NCI-H69 (cell line): ENCODE data around the gene PARP8.

Experiments used
- DNase-seq: peaks from one replicate; lab custom pipeline; 2025; lab: John Stamatoyannopoulos, UW

PARP8 gene

GRCh38 chr5:50846261-50846660, 179.8 kb downstream of the PARP8 start:
- DNase-seq, result no peak

DNA sequence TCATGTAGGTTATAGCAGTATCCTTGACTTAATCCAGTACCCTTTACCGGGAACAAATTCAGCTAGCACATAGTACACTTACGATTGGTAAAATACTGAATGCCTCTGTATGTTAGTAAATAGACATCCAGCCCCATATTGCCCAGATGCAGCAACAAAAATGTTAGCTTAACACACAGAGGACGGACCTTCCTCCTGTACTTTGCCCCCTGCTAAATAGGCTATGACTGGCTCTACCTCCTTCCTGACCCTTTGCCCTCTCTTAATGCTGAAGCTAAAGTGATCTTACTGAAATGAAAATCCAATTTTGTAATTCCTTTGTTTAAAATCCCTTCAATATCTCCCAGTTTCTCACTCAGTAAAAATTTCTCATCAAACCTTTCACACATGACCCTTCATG, 183.1 kb downstream of the PARP8 start:
- DNase-seq, result no peak

DNA sequence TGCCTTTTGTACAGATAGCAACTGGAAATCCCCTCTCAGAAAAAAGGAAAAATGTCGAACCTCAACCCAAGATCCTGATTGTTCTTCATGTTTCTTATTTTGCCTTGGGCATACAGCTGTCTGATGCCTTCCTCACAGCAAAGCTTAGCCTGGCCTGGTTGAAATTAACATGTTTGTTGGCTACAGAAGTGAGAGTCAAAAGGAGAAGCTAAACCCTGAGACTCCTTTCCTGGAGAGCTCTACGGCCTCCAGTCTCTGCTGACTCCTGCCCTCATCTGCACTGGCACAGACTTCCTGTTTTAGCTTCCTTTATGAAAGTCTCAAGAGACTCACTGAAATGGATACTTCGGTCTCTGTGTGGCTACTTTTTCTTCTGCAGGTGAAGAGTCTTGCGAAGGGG, 186.7 kb downstream of the PARP8 start:
- DNase-seq, result no peak

- DNase-seq, result no peak
These were observed 187.6 kb downstream of the PARP8 start for GRCh38 chr5:50854082-50854481.

- DNase-seq, result no peak
These were observed 188.6 kb downstream of the PARP8 start for GRCh38 chr5:50855001-50855400.

GRCh38 chr5:50856401-50857119, 190.1 kb downstream of the PARP8 start:
- DNase-seq, result no peak

GRCh38 chr5:50863534-50864170, 197.2 kb downstream of the PARP8 start:
- no peak for DNase-seq

DNA sequence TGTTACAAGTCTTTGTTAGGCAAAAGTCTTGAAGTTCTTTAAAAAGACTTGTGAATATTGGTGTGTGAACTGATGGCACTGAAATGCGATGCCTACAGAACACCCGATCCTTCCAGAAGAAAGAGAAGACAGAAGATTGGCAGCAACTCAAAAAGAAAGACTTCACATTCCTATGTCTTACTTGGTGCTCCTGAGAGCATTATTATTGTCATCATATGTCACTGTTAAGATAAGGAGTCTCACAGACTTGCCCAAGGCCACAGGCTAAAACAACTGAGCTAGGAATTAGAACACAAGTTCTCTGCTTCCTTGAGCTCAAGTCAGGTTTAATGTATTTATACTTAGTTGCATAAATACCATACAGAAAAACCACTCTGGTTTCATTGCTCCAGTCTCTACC, 198.0 kb downstream of the PARP8 start:
- no peak for DNase-seq

- DNase-seq, result no peak
These were observed 200.0 kb downstream of the PARP8 start for GRCh38 chr5:50866415-50866814.

GRCh38 chr5:50867140-50867539, 200.7 kb downstream of the PARP8 start:
- peak; percentile 16 for DNase-seq

- DNase-seq, result no peak
These were observed 207.3 kb downstream of the PARP8 start for GRCh38 chr5:50873595-50874277.

- no peak for DNase-seq
These were observed 208.0 kb downstream of the PARP8 start for GRCh38 chr5:50874306-50875001.

DNA sequence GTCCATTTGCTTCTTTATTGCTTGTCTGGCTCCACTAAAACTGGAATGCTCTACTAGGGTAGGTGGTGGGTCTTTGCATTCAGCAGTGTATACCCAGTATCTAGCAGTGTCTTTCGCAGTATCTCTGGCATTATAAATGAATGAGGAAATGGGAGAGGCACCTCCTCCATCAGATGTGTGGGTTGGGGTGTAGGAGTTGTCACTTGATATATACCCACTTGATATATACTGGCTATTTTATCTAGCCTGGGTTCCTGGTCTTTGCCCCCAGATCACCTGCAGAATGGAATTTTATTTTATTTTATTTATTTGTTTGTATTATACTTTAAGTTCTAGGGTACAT, 208.5 kb downstream of the PARP8 start:
- no peak for DNase-seq

DNA sequence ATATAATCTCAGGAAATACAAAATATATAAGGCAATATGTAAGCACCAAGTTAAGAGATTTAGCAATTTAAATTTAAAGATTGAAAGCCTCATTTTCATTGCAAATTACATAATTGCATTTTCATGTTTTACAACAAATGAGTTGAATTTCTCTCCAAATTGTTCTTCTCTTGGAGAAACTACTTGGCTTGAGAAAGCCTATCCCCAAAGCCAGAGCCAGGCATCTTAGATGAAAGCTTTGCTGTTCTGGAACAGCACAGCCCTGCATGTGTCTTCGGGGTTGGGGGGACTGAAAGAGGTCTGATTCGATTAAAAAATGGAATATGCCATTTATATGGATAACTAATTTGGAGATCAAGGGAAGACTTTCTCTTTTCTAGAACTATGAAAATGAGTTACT, 212.0 kb downstream of the PARP8 start:
- DNase-seq, result no peak

DNA sequence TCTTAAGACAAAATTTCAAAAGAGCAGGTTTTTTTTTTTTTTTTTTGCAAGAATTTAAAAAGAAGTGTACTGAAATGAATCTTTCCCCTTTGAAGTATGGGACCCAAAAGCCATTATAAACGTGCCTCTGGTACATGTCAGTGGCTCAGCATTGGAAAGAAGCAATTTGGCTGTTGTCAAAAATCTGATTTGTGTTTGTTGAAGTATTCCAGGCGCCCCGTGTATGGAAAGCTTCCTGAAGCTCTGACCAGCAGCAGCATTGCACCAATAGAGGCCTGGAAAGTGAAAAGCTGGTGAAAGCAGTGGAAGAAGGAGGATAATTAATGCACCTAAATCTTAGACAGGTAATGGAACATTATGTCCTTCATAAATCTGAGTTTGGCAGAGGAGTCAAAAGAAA, 215.0 kb downstream of the PARP8 start:
- DNase-seq, result no peak

GRCh38 chr5:50886657-50887345, 220.4 kb downstream of the PARP8 start:
- DNase-seq, result peak; percentile 43

DNA sequence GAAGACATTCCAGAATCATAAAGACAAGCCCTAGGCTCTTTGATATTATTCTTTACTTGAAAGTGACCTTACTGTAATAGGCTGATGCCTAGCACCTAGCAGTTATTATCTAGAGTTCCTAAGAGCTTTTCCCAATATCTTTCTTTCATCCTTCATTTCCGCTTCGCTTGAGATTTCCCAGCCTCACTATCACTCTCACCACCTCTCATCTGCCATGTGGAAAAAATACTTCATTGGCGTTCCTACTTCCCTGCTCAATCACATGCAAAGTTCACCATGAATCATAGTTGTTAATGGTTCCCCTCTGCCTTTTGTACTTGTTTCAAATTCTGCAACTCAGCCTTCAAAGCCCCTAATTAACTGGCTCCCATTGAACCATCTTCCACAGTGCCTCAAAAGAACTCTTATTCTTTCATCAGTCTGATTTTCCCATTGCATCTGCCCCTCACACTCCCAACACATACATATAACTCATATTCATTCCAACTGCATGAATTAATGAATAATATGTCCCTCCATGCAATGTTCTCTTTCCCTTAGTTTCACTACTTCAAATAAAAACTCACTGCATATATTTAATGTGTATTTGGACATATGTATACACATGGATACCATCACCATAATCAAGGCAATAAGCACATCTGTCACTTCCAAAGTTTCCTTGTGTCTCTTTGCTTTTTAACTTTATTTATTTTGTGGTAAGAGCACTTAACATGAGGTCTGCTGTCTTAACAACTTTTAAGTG, 221.6 kb downstream of the PARP8 start:
- DNase-seq, result no peak

- no peak for DNase-seq
These were observed 222.3 kb downstream of the PARP8 start for GRCh38 chr5:50888751-50889150.

GRCh38 chr5:50889790-50890189, 223.4 kb downstream of the PARP8 start:
- peak; percentile 31 for DNase-seq
